IMR-90 (cell line): ENCODE measurements around the gene CASTOR1. TPM values are rescaled to one million over a fixed set of nuclear protein-coding genes. Genes with fewer than 3 reads are reported as not detected.

Source experiments
- ATAC-seq: fragments of 200-7000 bp; cut with Tn5 transposase; 2 replicates; pipeline ENCODE4 v1.9.1; 2020; ENCODE audit warnings: low read depth, mild to moderate bottlenecking, moderate library complexity
- BruUV-seq: library from RNA; stranded (reverse); fragments of 400-500 nt; replicated peaks from 2 replicates; lab custom pipeline; 2021; lab: Mats Ljungman, UMichigan
- CTCF ChIA-PET: fragments of 300-600 bp; formaldehyde crosslinking; extraction: SDS; loops from one replicate; lab custom pipeline; 2021; ENCODE audit warnings: antibody characterized with exemption; lab: Yijun Ruan, JAX
- POLR2A ChIA-PET: fragments of 300-600 bp; sonication (Branson Sonifier 250); formaldehyde crosslinking; loops from one replicate; lab custom pipeline; 2022; ENCODE audit warnings: antibody characterized with exemption; ENCODE audit not compliant: unreplicated experiment; lab: Charles Lee
- DNase-seq: peaks from one replicate; pipeline ENCODE4 v3.0.0; 2013
- H2AFZ ChIP-seq: replicated peaks from 2 replicates; pipeline ENCODE3; 2013; ENCODE audit warnings: low read length, mild to moderate bottlenecking; ENCODE audit not compliant: poor library complexity
- H2AK5ac ChIP-seq: 2 replicates; pipeline ENCODE4 v1.6.1; 2013; ENCODE audit warnings: low read depth, low read length, inconsistent platforms
- H2AK9ac ChIP-seq: replicated peaks from 2 replicates; pipeline ENCODE3; 2013; ENCODE audit warnings: mild to moderate bottlenecking, low read depth, low read length, moderate library complexity; ENCODE audit not compliant: poor library complexity
- H2BK120ac ChIP-seq: 2 replicates; pipeline ENCODE4 v1.6.1; 2013; ENCODE audit warnings: low read depth, low read length, inconsistent platforms
- H2BK15ac ChIP-seq: 3 replicates; pipeline ENCODE4 v1.6.1; 2013; ENCODE audit warnings: low read depth, low read length, inconsistent platforms
- H2BK20ac ChIP-seq: 2 replicates; pipeline ENCODE4 v1.6.1; 2013; ENCODE audit warnings: low read depth, mild to moderate bottlenecking, inconsistent platforms, low read length, moderate library complexity
- H2BK5ac ChIP-seq: 2 replicates; pipeline ENCODE4 v1.6.1; 2013; ENCODE audit warnings: mild to moderate bottlenecking, low read depth, low read length, inconsistent platforms; ENCODE audit not compliant: poor library complexity, severe bottlenecking
- H3K14ac ChIP-seq: replicated peaks from 2 replicates; pipeline ENCODE4 v1.6.1; 2013; ENCODE audit warnings: low read depth, low read length, inconsistent platforms
- H3K18ac ChIP-seq: 2 replicates; pipeline ENCODE4 v1.6.1; 2013; ENCODE audit warnings: low read depth, low read length, control low read depth
- H3K23ac ChIP-seq: 2 replicates; pipeline ENCODE4 v1.6.1; 2013; ENCODE audit warnings: low read depth, low read length, inconsistent platforms
- H3K27ac ChIP-seq: 2 replicates; pipeline ENCODE4 v1.5.1; 2013; ENCODE audit warnings: mild to moderate bottlenecking, control low read depth, low read length; ENCODE audit not compliant: insufficient read depth
- H3K27me3 ChIP-seq: 2 replicates; pipeline ENCODE4 v1.6.1; 2013; ENCODE audit warnings: low read length; ENCODE audit not compliant: control insufficient read depth, insufficient read depth
- H3K36me3 ChIP-seq: 2 replicates; pipeline ENCODE4 v1.6.1; 2013; ENCODE audit warnings: low read length, mixed read lengths; ENCODE audit not compliant: control insufficient read depth, insufficient read depth
- H3K4ac ChIP-seq: 2 replicates; pipeline ENCODE4 v1.6.1; 2013; ENCODE audit warnings: low read depth, low read length, inconsistent platforms
- H3K4me1 ChIP-seq: 2 replicates; pipeline ENCODE4 v1.6.1; 2013; ENCODE audit warnings: low read length, mixed read lengths; ENCODE audit not compliant: control insufficient read depth, insufficient read depth
- H3K4me2 ChIP-seq: 2 replicates; pipeline ENCODE4 v1.6.1; 2013; ENCODE audit warnings: low read depth, mild to moderate bottlenecking, control low read depth, low read length, moderate library complexity
- H3K4me3 ChIP-seq: 2 replicates; pipeline ENCODE4 v1.5.1; 2013; ENCODE audit warnings: low read depth, mild to moderate bottlenecking, control low read depth, low read length, moderate library complexity; ENCODE audit not compliant: insufficient read depth
- H3K56ac ChIP-seq: 2 replicates; pipeline ENCODE4 v1.6.1; 2013; ENCODE audit warnings: low read length, inconsistent platforms; ENCODE audit not compliant: insufficient read depth; ENCODE audit errors: extremely low read depth
- H3K79me1 ChIP-seq, 2 experiments: 2 replicates each; pipeline ENCODE4 v1.6.1; 2013; ENCODE audit warnings: low read length in 2 of 2, inconsistent platforms in 1 of 2, low read depth in 1 of 2
- H3K9ac ChIP-seq: 2 replicates; pipeline ENCODE4 v1.6.1; 2013; ENCODE audit warnings: low read depth, low read length, control low read depth
- H3K9me1 ChIP-seq: 2 replicates; pipeline ENCODE4 v1.6.1; 2013; ENCODE audit warnings: low read length, inconsistent platforms; ENCODE audit not compliant: insufficient read depth
- H3K9me3 ChIP-seq: 2 replicates; pipeline ENCODE4 v1.6.1; 2013; ENCODE audit warnings: low read length; ENCODE audit not compliant: control insufficient read depth, insufficient read depth
- H4K20me1 ChIP-seq: 2 replicates; pipeline ENCODE4 v1.6.1; 2013; ENCODE audit warnings: low read length, inconsistent platforms; ENCODE audit not compliant: insufficient read depth
- H4K5ac ChIP-seq: 2 replicates; pipeline ENCODE4 v1.6.1; 2013; ENCODE audit warnings: mild to moderate bottlenecking, low read depth, low read length, control low read depth
- H4K8ac ChIP-seq, 2 experiments: 2 replicates each; pipeline ENCODE4 v1.6.1; 2013; ENCODE audit warnings: low read depth in 2 of 2, low read length in 2 of 2, control low read depth in 1 of 2, inconsistent platforms in 1 of 2
- H4K91ac ChIP-seq: 2 replicates; pipeline ENCODE4 v1.6.1; 2013; ENCODE audit warnings: low read depth, low read length, inconsistent platforms; ENCODE audit not compliant: insufficient read depth
- BHLHE40 ChIP-seq: fragments of 150-350 bp; IDR thresholded peaks from 2 replicates; pipeline ENCODE4 v1.6.1; 2016; ENCODE audit warnings: mild to moderate bottlenecking, low read depth, low read length
- MAZ ChIP-seq: IDR thresholded peaks from 2 replicates; pipeline ENCODE4 v1.6.1; 2012; ENCODE audit warnings: low read depth, mild to moderate bottlenecking, low read length, improper control_type of control experiment, moderate library complexity, borderline replicate concordance
- RAD21 ChIP-seq: IDR thresholded peaks from 2 replicates; pipeline ENCODE4 v1.6.1; 2012; ENCODE audit warnings: low read length, improper control_type of control experiment
- WGBS, 2 experiments: methylation state at CpG; one replicate each; pipeline versions ENCODE4 v1.1.5 to v1.1.7; 2013; ENCODE audit warnings: missing lambda C conversion rate in 2 of 2; ENCODE audit not compliant: insufficient read length in 1 of 2; ENCODE audit errors: extremely low coverage in 2 of 2; 5-methylcytosine and 5-hydroxymethylcytosine counted together
- dilution Hi-C: fragments of 300-500 bp; cut with HindIII; formaldehyde crosslinking; loops from one replicate; pipeline ENCODE4 v1.14.3; 2018; ENCODE audit warnings: low sequenced_read_pairs; ENCODE audit not compliant: unreplicated experiment
- in situ Hi-C: fragments of 300-500 bp; cut with MboI; formaldehyde crosslinking; loops from 3 replicates; pipeline ENCODE4 v1.14.3; 2019; ENCODE audit warnings: low sequenced_read_pairs, inconsistent platforms, mixed read lengths
- intact Hi-C: fragments of 100-400 bp; cut with micrococcal nuclease; formaldehyde crosslinking; loops from 2 replicates; pipeline ENCODE4 v1.10.0; 2022
- polyA plus RNA-seq, 3 experiments: library from polyadenylated mRNA; depleted of rRNA; stranded (reverse); fragments of >200 nt; gene quantifications; 2 replicates each; pipeline ENCODE4 v1.2.3, GENCODE V29; 2012; ENCODE audit warnings: low replicate concordance in 1 of 3
- total RNA-seq: library from RNA; depleted of rRNA; stranded (reverse); fragments of >200 nt; gene quantifications from 2 replicates; pipeline ENCODE4 v1.2.3, GENCODE V29; 2012
- TF ChIP-seq, protein P1 (sequence below): fragments of 150-350 bp; IDR thresholded peaks from 2 replicates; pipeline ENCODE4 v1.6.1; 2017; ENCODE audit warnings: mild to moderate bottlenecking, antibody characterized with exemption, low read length, low read depth

The CASTOR1 gene
- total and polyA plus RNA-seq, 2 of the 4 experiments (the other 2 are of a cell fraction): 10.6 to 23.5 TPM

DNA sequence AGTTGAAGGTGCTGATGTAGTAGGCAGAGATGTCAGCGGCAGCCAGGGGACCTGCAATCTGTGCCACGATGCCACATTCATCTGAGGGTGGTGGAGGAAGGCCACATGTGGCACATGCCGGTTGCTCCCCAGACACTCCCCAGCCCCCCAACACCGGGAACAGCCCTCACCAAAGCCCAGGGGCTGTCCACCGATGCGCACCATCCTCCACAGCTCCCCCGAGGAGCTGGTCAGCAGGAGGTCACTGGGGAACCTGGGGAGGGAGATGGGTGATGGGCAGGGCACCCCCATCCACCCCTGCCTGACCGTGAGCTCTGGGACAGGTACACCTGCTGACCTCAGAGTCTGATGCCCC, 3.5 kb downstream of the CASTOR1 start:
- no peak overlapping the region for H3K9ac ChIP-seq
- BruUV-seq: no TSS peak
- no peak overlapping the region for H2BK15ac ChIP-seq
- no peak overlapping the region for H4K91ac ChIP-seq
- no peak overlapping the region for H4K8ac ChIP-seq
- intact Hi-C loops: no loop called here
- no peaks in the 10 kb centered on the region for H3K9me3 ChIP-seq
- dilution Hi-C loops: no loop called here
- H2AK5ac ChIP-seq: no peak overlapping the region
- H2AFZ ChIP-seq: peak overlapping the region; percentile 6
- H4K20me1 ChIP-seq: peaks cover 13% of the 10 kb centered on the region
- no peak for ATAC-seq
- peaks cover 0 to 14% of the 10 kb centered on the region in 2 experiments; a peak in 3 of 4 replicates for H3K79me1 ChIP-seq
- no peak overlapping the region for H2BK120ac ChIP-seq
- H4K5ac ChIP-seq: no peak overlapping the region
- H3K36me3 ChIP-seq: peaks cover 24% of the 10 kb centered on the region
- no peak for DNase-seq
- CTCF ChIA-PET: no interaction called here
- no peak overlapping the region for H3K27ac ChIP-seq
- in situ Hi-C loops: no loop called here
- H3K9me1 ChIP-seq: peaks cover 4% of the 10 kb centered on the region
- no peak overlapping the region for H3K14ac ChIP-seq
- POLR2A ChIA-PET: no interaction called here
- H3K4me1 ChIP-seq: peaks cover 13% of the 10 kb centered on the region; the same call in 1 of the 2 replicates
- H2BK20ac ChIP-seq: no peak overlapping the region
- H3K27me3 ChIP-seq: no peaks in the 10 kb centered on the region
- peak overlapping the region; percentile 48 for H2AK9ac ChIP-seq
- no peak overlapping the region for H3K4me2 ChIP-seq
- WGBS, 2 experiments: no CpG with 5 or more reads among the region's 8 CpGs
- no peak overlapping the region for H3K56ac ChIP-seq
- no peak overlapping the region for H3K4ac ChIP-seq
- TF ChIP-seq BHLHE40 (no peak), MAZ (no peak), RAD21 (no peak)
- TF ChIP-seq, protein P1, sequence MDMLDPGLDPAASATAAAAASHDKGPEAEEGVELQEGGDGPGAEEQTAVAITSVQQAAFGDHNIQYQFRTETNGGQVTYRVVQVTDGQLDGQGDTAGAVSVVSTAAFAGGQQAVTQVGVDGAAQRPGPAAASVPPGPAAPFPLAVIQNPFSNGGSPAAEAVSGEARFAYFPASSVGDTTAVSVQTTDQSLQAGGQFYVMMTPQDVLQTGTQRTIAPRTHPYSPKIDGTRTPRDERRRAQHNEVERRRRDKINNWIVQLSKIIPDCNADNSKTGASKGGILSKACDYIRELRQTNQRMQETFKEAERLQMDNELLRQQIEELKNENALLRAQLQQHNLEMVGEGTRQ: no peak
- no peak overlapping the region for H3K4me3 ChIP-seq
- no peak overlapping the region for H3K23ac ChIP-seq
- H2BK5ac ChIP-seq: no peak overlapping the region
- no peak overlapping the region for H3K18ac ChIP-seq
